Body of pancreas (tissue), 4 donors: ENCODE data around the gene DNAJC11.

Experiments
- CTCF ChIP-seq, 7 experiments: fragments of 450-650 bp in 4 of 7; fragments of 200-600 bp in 3 of 7; sonication (generic) in 3 of 7; IDR thresholded peaks; one replicate each; pipeline ENCODE4 v1.5.1; 2016 to 2019; ENCODE audit warnings: antibody characterized with exemption in 7 of 7
- POLR2A ChIP-seq, 3 donors: fragments of 450-650 bp; IDR thresholded peaks; one replicate each; pipeline ENCODE4 v1.6.1; 2016; ENCODE audit warnings: antibody characterized with exemption in 3 of 3, mild to moderate bottlenecking in 2 of 3

GRCh38 chr1:6691507-6691906, 10.1 kb downstream of the DNAJC11 start:
- no peak for TF ChIP-seq POLR2A (IDR thresholded peaks at IDR 0.05)
- TF ChIP-seq CTCF (IDR thresholded peaks at IDR 0.05) = no peak
